Karpas-422 (cell line): Measurements from ENCODE around the gene PPIL3. TPM values are rescaled to one million over a fixed set of nuclear protein-coding genes. Genes with fewer than 3 reads are reported as not detected.

Experiments
- DNase-seq: peaks from one replicate; pipeline ENCODE4 v3.0.0-alpha.2; 2015
- H2AFZ ChIP-seq: fragments of 200-600 bp; sonication (generic); 2 replicates; pipeline ENCODE4 v1.6.1; 2014; ENCODE audit warnings: antibody characterized with exemption, low read length, mixed read lengths
- H3K27ac ChIP-seq: fragments of 200-600 bp; sonication (generic); 2 replicates; pipeline ENCODE4 v1.5.1; 2014; ENCODE audit warnings: mild to moderate bottlenecking, low read length, moderate library complexity
- H3K27me3 ChIP-seq: fragments of 200-600 bp; sonication (generic); 2 replicates; pipeline ENCODE4 v1.6.1; 2014; ENCODE audit warnings: low read length, mixed read lengths
- H3K36me3 ChIP-seq: fragments of 200-600 bp; sonication (generic); 2 replicates; pipeline ENCODE4 v1.6.1; 2014; ENCODE audit warnings: low read length, mixed read lengths; ENCODE audit not compliant: insufficient read depth
- H3K4me1 ChIP-seq: fragments of 200-600 bp; sonication (generic); 2 replicates; pipeline ENCODE4 v1.6.1; 2014; ENCODE audit warnings: mild to moderate bottlenecking, low read length, mixed read lengths
- H3K4me2 ChIP-seq: fragments of 200-600 bp; sonication (generic); 2 replicates; pipeline ENCODE4 v1.6.1; 2014; ENCODE audit warnings: low read length, low read depth, mild to moderate bottlenecking; ENCODE audit not compliant: poor library complexity, severe bottlenecking
- H3K4me3 ChIP-seq: fragments of 200-600 bp; sonication (generic); 2 replicates; pipeline ENCODE4 v1.5.1; 2014; ENCODE audit warnings: mild to moderate bottlenecking, antibody characterized with exemption, low read length, mixed read lengths
- H3K79me2 ChIP-seq: fragments of 200-600 bp; sonication (generic); 2 replicates; pipeline ENCODE4 v1.6.1; 2014; ENCODE audit warnings: mild to moderate bottlenecking, low read length, mixed read lengths
- H3K9ac ChIP-seq: fragments of 200-600 bp; sonication (generic); 2 replicates; pipeline ENCODE4 v1.6.0; 2014; ENCODE audit warnings: low read length
- H3K9me2 ChIP-seq: fragments of 200-600 bp; sonication (generic), shearing (Covaris generic); replicated peaks from 2 replicates; pipeline ENCODE4 v1.6.0; 2014; ENCODE audit warnings: mild to moderate bottlenecking, low read length, moderate library complexity; ENCODE audit not compliant: insufficient read depth
- H3K9me3 ChIP-seq: fragments of 300-700, 200-600 bp; sonication (generic); 2 replicates; pipeline ENCODE4 v1.6.1; 2014; ENCODE audit warnings: low read length, mixed read lengths
- H4K20me1 ChIP-seq: fragments of 200-600 bp; sonication (generic); 2 replicates; pipeline ENCODE4 v1.6.1; 2014; ENCODE audit warnings: mild to moderate bottlenecking, antibody characterized with exemption, low read length, low read depth; ENCODE audit not compliant: insufficient read depth
- total RNA-seq: library from RNA; depleted of rRNA; stranded (reverse); fragments of >200 nt; shearing (Covaris generic); gene quantifications from 2 replicates; pipeline ENCODE4 v1.2.3, GENCODE V29; 2014; ENCODE audit warnings: low replicate concordance

Gene PPIL3
- total RNA-seq, 1 experiment from 2014 or later = 96.6 TPM

DNA sequence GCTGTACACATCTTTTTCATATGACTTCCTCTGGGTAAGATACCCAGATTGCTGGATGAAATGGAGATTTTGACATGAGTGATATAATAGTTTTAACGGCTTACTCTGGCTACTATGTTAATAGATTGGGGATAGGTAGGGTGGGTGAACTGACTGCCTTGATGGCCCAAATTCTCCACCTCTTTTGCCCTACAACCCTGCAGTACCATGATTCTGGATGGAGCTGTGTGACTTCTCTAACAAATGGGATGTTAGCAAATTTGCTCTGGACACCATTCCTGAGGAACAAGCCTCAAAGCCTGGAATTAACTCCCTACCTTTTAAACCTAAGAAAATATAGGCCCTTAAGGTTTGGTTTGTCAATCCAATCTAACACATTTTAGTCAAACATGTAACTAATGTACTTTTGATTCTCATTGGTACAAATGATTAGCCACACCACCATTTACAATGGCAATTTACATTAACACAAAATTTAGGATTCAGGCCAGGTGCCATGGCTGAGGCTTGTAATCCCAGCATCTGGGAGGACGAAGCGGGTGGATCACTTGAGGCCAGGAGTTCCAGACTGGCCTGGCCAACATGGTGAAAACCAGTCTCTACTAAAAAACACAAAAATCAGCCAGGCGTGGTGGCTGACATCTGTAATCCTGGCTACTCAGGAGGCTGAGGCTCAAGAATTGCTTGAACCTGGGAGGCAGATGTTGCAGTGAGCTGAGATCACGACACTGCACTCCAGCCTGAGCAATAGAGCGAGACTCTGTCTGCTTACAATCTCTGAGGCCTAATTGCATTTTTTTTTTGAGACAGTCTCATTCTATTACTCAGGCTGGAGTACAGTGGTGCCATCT lies 37.3 kb downstream of the PPIL3 start:
- 0 out of 2 replicates have a peak, but pooled peaks cover 6% of the 10 kb centered on the region for H4K20me1 ChIP-seq
- H3K9me3 ChIP-seq = no peaks in the 10 kb centered on the region
- H3K36me3 ChIP-seq = peaks cover 42% of the 10 kb centered on the region
- no peaks in the 10 kb centered on the region for H3K27me3 ChIP-seq
- H3K4me2 ChIP-seq = no peak overlapping the region
- H3K4me3 ChIP-seq = no peak overlapping the region
- no peak overlapping the region for H3K9ac ChIP-seq
- no peak overlapping the region for H3K27ac ChIP-seq
- no peak for DNase-seq
- no peaks in the 10 kb centered on the region for H3K79me2 ChIP-seq
- no peaks in the 10 kb centered on the region for H3K4me1 ChIP-seq
- no peaks in the 10 kb centered on the region for H3K9me2 ChIP-seq
- no peak overlapping the region for H2AFZ ChIP-seq

GRCh38 chr2:200850512-200851256 lies 38.2 kb downstream of the PPIL3 start:
- no peak for DNase-seq

GRCh38 chr2:200847939-200848338 lies 40.9 kb downstream of the PPIL3 start:
- no peak overlapping the region for H3K4me3 ChIP-seq
- H4K20me1 ChIP-seq = no peaks in the 10 kb centered on the region
- no peaks in the 10 kb centered on the region for H3K4me1 ChIP-seq
- H3K4me2 ChIP-seq = no peak overlapping the region
- DNase-seq = no peak
- H3K9me3 ChIP-seq = no peaks in the 10 kb centered on the region
- no peak overlapping the region for H2AFZ ChIP-seq
- no peak overlapping the region for H3K27ac ChIP-seq
- H3K9me2 ChIP-seq = no peaks in the 10 kb centered on the region
- H3K27me3 ChIP-seq = no peaks in the 10 kb centered on the region
- H3K9ac ChIP-seq = no peak overlapping the region
- peaks cover 17% of the 10 kb centered on the region for H3K36me3 ChIP-seq
- no peaks in the 10 kb centered on the region for H3K79me2 ChIP-seq

More at GRCh38 chr2:200850512-200851256, 38.2 kb downstream of the PPIL3 start:
- Histone ChIP-seq H3K4me2 (no peak overlapping the region), H3K9ac (no peak overlapping the region), H3K27ac (no peak overlapping the region), H3K9me2 (no peaks in the 10 kb centered on the region), H3K79me2 (no peaks in the 10 kb centered on the region), H3K27me3 (no peaks in the 10 kb centered on the region), H2AFZ (no peak overlapping the region), H3K4me3 (no peak overlapping the region), H3K36me3 (peaks cover 36% of the 10 kb centered on the region), H4K20me1 (0 out of 2 replicates have a peak, but pooled peaks cover 6% of the 10 kb centered on the region), H3K9me3 (no peaks in the 10 kb centered on the region), H3K4me1 (no peaks in the 10 kb centered on the region)

DNA sequence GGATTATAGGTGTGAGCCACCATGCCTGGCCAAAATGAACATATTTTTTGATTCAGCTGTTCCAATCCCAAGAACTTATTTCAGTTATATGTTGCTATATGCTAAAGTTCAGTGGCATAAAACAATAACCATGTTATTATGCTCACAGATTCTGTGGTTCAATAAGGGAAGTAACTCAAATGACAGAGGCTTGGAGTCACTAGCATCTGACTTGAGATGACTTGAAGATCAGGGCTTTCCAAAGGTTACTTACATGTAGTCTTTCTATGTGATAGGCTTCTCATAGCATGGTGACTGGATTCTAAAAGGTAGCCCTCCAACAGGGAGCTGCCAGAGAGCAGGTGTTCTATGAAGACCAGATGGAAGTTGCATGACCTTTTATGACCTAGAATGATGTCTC lies 41.6 kb downstream of the PPIL3 start:
- Histone ChIP-seq H3K36me3 (peaks cover 10% of the 10 kb centered on the region), H3K79me2 (no peaks in the 10 kb centered on the region), H3K4me1 (no peaks in the 10 kb centered on the region), H3K27me3 (no peaks in the 10 kb centered on the region), H3K9me2 (no peaks in the 10 kb centered on the region), H4K20me1 (no peaks in the 10 kb centered on the region), H3K4me2 (no peak overlapping the region), H3K9ac (no peak overlapping the region), H3K9me3 (no peaks in the 10 kb centered on the region), H2AFZ (no peak overlapping the region), H3K27ac (no peak overlapping the region), H3K4me3 (no peak overlapping the region)
- no peak for DNase-seq

DNA sequence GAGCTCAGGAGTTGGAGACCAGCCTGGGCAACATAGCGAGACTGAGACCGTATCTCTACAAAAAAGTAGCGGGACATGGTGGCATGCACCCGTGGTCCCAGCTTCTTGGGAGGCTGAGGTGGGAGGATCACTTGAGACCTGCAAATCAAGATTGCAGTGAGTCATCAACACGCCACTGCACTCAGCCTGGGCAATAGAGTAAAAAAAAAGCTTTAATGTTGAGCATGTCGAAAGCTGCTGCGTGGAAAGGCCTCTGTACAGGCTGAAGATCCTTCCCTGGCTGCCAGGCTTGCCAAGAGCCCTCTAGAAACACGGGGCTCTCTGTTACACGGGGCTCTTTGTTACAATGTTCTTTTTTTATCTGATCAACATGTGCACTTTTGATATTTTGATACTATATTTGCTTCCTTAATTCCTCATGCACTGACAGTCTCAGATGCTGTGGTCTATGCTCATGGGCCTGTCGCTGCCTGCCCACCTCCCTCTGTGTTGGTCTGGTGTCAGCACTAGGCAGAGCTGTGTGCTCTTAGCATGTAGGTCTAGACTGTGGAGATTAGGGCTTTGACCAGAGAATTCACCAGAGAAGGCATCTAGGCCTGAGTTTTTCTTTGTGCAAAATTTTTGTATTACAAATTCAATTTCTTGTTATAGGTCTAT lies 43.1 kb downstream of the PPIL3 start:
- no peaks in the 10 kb centered on the region for H3K4me1 ChIP-seq
- H3K79me2 ChIP-seq = no peaks in the 10 kb centered on the region
- H3K4me3 ChIP-seq = no peak overlapping the region
- H3K9ac ChIP-seq = no peak overlapping the region
- H2AFZ ChIP-seq = no peak overlapping the region
- H4K20me1 ChIP-seq = no peaks in the 10 kb centered on the region
- H3K36me3 ChIP-seq = no peaks in the 10 kb centered on the region
- H3K27ac ChIP-seq = no peak overlapping the region
- DNase-seq = no peak
- no peaks in the 10 kb centered on the region for H3K9me3 ChIP-seq
- no peaks in the 10 kb centered on the region for H3K9me2 ChIP-seq
- no peaks in the 10 kb centered on the region for H3K27me3 ChIP-seq
- no peak overlapping the region for H3K4me2 ChIP-seq

DNA sequence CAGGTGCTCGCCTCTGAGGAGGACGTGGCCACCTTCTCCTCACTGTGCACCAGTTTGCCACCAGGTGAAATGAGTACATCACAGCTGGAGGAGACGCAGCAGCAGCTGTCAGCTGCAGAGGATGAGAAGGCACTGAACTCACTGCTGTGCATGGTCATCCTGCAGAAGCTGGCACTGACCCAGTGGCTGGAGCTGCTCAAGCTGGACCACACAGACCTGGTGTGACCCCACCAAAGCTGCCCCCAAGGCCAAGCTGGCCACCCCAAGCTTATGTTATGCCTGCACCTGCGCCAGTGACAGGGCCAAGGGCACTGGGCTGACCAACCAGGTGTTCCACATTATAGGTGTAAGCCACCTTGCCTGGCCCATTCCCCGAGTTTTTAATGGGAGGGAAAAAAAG lies 43.7 kb downstream of the PPIL3 start:
- no peaks in the 10 kb centered on the region for H3K36me3 ChIP-seq
- no peaks in the 10 kb centered on the region for H3K27me3 ChIP-seq
- H3K4me1 ChIP-seq = no peaks in the 10 kb centered on the region
- DNase-seq = no peak
- no peaks in the 10 kb centered on the region for H3K9me3 ChIP-seq
- H3K27ac ChIP-seq = no peak overlapping the region
- H3K4me3 ChIP-seq = no peak overlapping the region
- no peaks in the 10 kb centered on the region for H3K79me2 ChIP-seq
- no peak overlapping the region for H3K9ac ChIP-seq
- H2AFZ ChIP-seq = no peak overlapping the region
- no peaks in the 10 kb centered on the region for H4K20me1 ChIP-seq
- H3K9me2 ChIP-seq = no peaks in the 10 kb centered on the region
- no peak overlapping the region for H3K4me2 ChIP-seq

- Histone ChIP-seq H4K20me1 (no peaks in the 10 kb centered on the region), H3K27ac (no peak overlapping the region), H3K4me2 (no peak overlapping the region), H3K4me1 (no peaks in the 10 kb centered on the region), H3K9me3 (no peaks in the 10 kb centered on the region), H3K4me3 (no peak overlapping the region), H3K9me2 (no peaks in the 10 kb centered on the region), H3K36me3 (no peaks in the 10 kb centered on the region), H3K27me3 (no peaks in the 10 kb centered on the region), H3K9ac (no peak overlapping the region), H2AFZ (no peak overlapping the region), H3K79me2 (no peaks in the 10 kb centered on the region)
- no peak for DNase-seq
Observed at GRCh38 chr2:200843993-200844948, 44.6 kb downstream of the PPIL3 start.
